ENCODE data around the gene SPRING1.

Gene SPRING1

GRCh38 chr12:116780942-116781341 lies 43.1 kb upstream of the SPRING1 start:
- no peaks in the 10 kb centered on the region for H3K4me1 ChIP-seq (ENCODE audit: insufficient read depth, low read length)
- H3K4me3 ChIP-seq (ENCODE audit: low read depth in 1 of 2, low read length in 2 of 2): no peak overlapping the region
- H3K9ac ChIP-seq (ENCODE audit: low read depth, low read length): no peak overlapping the region
- DNase-seq (no peak), ATAC-seq (ENCODE audit: insufficient read depth, low read depth) (no peak)
- TF ChIP-seq EZH2 (IDR thresholded peaks at IDR 0.05; ENCODE audit: borderline replicate concordance, low read depth, low read length, severe bottlenecking) (no peak), CTCF (IDR thresholded peaks at IDR 0.05; ENCODE audit: borderline replicate concordance, extremely low read depth, low read length, poor library complexity, severe bottlenecking) (no peak)
- peaks cover 35% of the 10 kb centered on the region for H3K36me3 ChIP-seq (ENCODE audit: insufficient read depth, low read length)
- no peaks in the 10 kb centered on the region for H3K79me2 ChIP-seq (ENCODE audit: insufficient read depth, low read length)
- no peak overlapping the region for H3K4me2 ChIP-seq (ENCODE audit: insufficient read depth, low read length)
- no peak overlapping the region for H2AFZ ChIP-seq (ENCODE audit: low read depth, low read length)
- H4K20me1 ChIP-seq (ENCODE audit: insufficient read depth, low read length): no peaks in the 10 kb centered on the region
- H3K27me3 ChIP-seq (ENCODE audit: insufficient read depth, low read length, poor library complexity): no peaks in the 10 kb centered on the region
- H3K9me3 ChIP-seq (ENCODE audit: insufficient read depth, low read length, severe bottlenecking): no peaks in the 10 kb centered on the region
- H3K27ac ChIP-seq (ENCODE audit: low read length): no peak overlapping the region

DNA sequence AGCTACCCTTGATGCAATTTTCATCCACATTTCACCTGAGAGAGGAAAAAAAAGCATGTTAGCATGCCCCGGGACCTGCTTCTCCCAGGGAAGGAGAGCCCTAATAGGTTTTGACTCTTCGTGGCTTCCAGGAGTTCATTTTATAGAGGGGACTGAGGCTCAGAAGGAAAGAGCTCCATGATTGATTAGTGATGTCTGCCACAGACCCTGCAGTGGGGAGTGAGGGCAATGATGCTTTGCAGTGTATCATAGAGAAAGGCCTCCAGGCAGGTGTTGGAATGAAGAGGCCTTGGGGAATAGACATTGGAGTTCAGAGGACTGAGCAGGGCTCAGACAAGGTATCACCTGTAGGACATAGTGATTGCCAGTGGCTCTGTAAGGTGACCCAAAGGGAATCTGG lies 41.7 kb upstream of the SPRING1 start:
- no peaks in the 10 kb centered on the region for H3K79me2 ChIP-seq (ENCODE audit: insufficient read depth, low read length)
- H3K27me3 ChIP-seq (ENCODE audit: insufficient read depth, low read length, poor library complexity): no peaks in the 10 kb centered on the region
- H4K20me1 ChIP-seq (ENCODE audit: insufficient read depth, low read length): no peaks in the 10 kb centered on the region
- H3K4me3 ChIP-seq (ENCODE audit: low read depth in 1 of 2, low read length in 2 of 2): no peak overlapping the region
- H3K9ac ChIP-seq (ENCODE audit: low read depth, low read length): no peak overlapping the region
- no peak overlapping the region for H3K4me2 ChIP-seq (ENCODE audit: insufficient read depth, low read length)
- peaks cover 35% of the 10 kb centered on the region for H3K36me3 ChIP-seq (ENCODE audit: insufficient read depth, low read length)
- no peak overlapping the region for H3K27ac ChIP-seq (ENCODE audit: low read length)
- ATAC-seq (ENCODE audit: insufficient read depth, low read depth): no peak
- no peak overlapping the region for H2AFZ ChIP-seq (ENCODE audit: low read depth, low read length)
- TF ChIP-seq EZH2 (IDR thresholded peaks at IDR 0.05; ENCODE audit: borderline replicate concordance, low read depth, low read length, severe bottlenecking) (no peak), CTCF (IDR thresholded peaks at IDR 0.05; ENCODE audit: borderline replicate concordance, extremely low read depth, low read length, poor library complexity, severe bottlenecking) (no peak)
- H3K4me1 ChIP-seq (ENCODE audit: insufficient read depth, low read length): no peaks in the 10 kb centered on the region
- DNase-seq: no peak
- no peaks in the 10 kb centered on the region for H3K9me3 ChIP-seq (ENCODE audit: insufficient read depth, low read length, severe bottlenecking)

DNA sequence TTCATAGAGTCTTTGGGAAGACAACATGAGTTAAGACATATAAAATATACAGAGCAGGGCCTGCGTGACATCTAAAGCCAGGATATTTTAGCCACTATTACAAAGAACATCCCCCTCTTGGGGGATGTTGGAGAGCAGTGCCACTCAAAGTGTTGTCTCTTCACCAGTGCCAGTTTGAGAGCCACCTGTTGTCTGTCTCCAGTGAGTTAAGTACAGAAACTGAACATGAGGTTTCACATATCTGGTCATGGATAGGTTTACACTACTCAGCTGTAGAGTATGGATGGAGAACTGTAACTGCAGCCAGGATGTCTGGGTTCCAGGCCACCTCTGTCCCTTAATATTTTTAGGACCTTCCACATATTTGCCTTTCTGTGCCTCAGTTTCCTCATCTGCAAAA lies 39.4 kb upstream of the SPRING1 start:
- H3K4me1 ChIP-seq (ENCODE audit: insufficient read depth, low read length): no peaks in the 10 kb centered on the region
- H2AFZ ChIP-seq (ENCODE audit: low read depth, low read length): no peak overlapping the region
- TF ChIP-seq CTCF (IDR thresholded peaks at IDR 0.05; ENCODE audit: borderline replicate concordance, extremely low read depth, low read length, poor library complexity, severe bottlenecking) (no peak), EZH2 (IDR thresholded peaks at IDR 0.05; ENCODE audit: borderline replicate concordance, low read depth, low read length, severe bottlenecking) (no peak)
- ATAC-seq (ENCODE audit: insufficient read depth, low read depth): no peak
- no peaks in the 10 kb centered on the region for H3K9me3 ChIP-seq (ENCODE audit: insufficient read depth, low read length, severe bottlenecking)
- no peaks in the 10 kb centered on the region for H3K79me2 ChIP-seq (ENCODE audit: insufficient read depth, low read length)
- no peak overlapping the region for H3K27ac ChIP-seq (ENCODE audit: low read length)
- no peaks in the 10 kb centered on the region for H4K20me1 ChIP-seq (ENCODE audit: insufficient read depth, low read length)
- H3K4me2 ChIP-seq (ENCODE audit: insufficient read depth, low read length): no peak overlapping the region
- peaks cover 21% of the 10 kb centered on the region for H3K36me3 ChIP-seq (ENCODE audit: insufficient read depth, low read length)
- no peaks in the 10 kb centered on the region for H3K27me3 ChIP-seq (ENCODE audit: insufficient read depth, low read length, poor library complexity)
- no peak overlapping the region for H3K4me3 ChIP-seq (ENCODE audit: low read depth in 1 of 2, low read length in 2 of 2)
- DNase-seq: no peak
- H3K9ac ChIP-seq (ENCODE audit: low read depth, low read length): no peak overlapping the region

GRCh38 chr12:116774020-116774419 lies 36.2 kb upstream of the SPRING1 start:
- DNase-seq (no peak), ATAC-seq (ENCODE audit: insufficient read depth, low read depth) (peak; percentile 42; the same call in 1 of the 3 replicates)
- H3K9ac ChIP-seq (ENCODE audit: low read depth, low read length): no peak overlapping the region
- H3K79me2 ChIP-seq (ENCODE audit: insufficient read depth, low read length): no peaks in the 10 kb centered on the region
- H3K27ac ChIP-seq (ENCODE audit: low read length): no peak overlapping the region
- H3K9me3 ChIP-seq (ENCODE audit: insufficient read depth, low read length, severe bottlenecking): no peaks in the 10 kb centered on the region
- H3K4me1 ChIP-seq (ENCODE audit: insufficient read depth, low read length): no peaks in the 10 kb centered on the region
- H3K4me3 ChIP-seq (ENCODE audit: low read depth in 1 of 2, low read length in 2 of 2): no peak overlapping the region
- H3K27me3 ChIP-seq (ENCODE audit: insufficient read depth, low read length, poor library complexity): no peaks in the 10 kb centered on the region
- TF ChIP-seq EZH2 (IDR thresholded peaks at IDR 0.05; ENCODE audit: borderline replicate concordance, low read depth, low read length, severe bottlenecking) (no peak), CTCF (IDR thresholded peaks at IDR 0.05; ENCODE audit: borderline replicate concordance, extremely low read depth, low read length, poor library complexity, severe bottlenecking) (no peak)
- no peak overlapping the region for H3K4me2 ChIP-seq (ENCODE audit: insufficient read depth, low read length)
- H2AFZ ChIP-seq (ENCODE audit: low read depth, low read length): no peak overlapping the region
- no peaks in the 10 kb centered on the region for H4K20me1 ChIP-seq (ENCODE audit: insufficient read depth, low read length)
- peaks cover 2% of the 10 kb centered on the region; the same call in 1 of the 2 replicates for H3K36me3 ChIP-seq (ENCODE audit: insufficient read depth, low read length)
